Gastrocnemius medialis (tissue), 4 donors: ENCODE results near the gene TMUB1. TPM values are rescaled to one million over a fixed set of nuclear protein-coding genes. Genes with fewer than 3 reads are reported as not detected.

Source experiments
- ATAC-seq, 2 donors: fragments of 150-250 bp; one replicate each; pipeline ENCODE4 v1.9.1; 2016
- DNase-seq, 2 donors: peaks; one replicate each; pipeline ENCODE4 v3.0.0-alpha.2; 2019
- H3K27ac ChIP-seq, 4 donors: fragments of 200-600 bp; sonication (generic); 1 replicate in 1 of 4; 2 replicates in 3 of 4; pipeline ENCODE4 v1.5.1; 2016 to 2018; ENCODE audit warnings: mild to moderate bottlenecking in 2 of 4, moderate library complexity in 1 of 4
- H3K27me3 ChIP-seq, 3 donors: fragments of 200-600 bp; sonication (generic) in 2 of 3; 1 replicate in 1 of 3; 2 replicates in 2 of 3; pipeline versions ENCODE4 v1.5.1 to v1.6.0; 2016 to 2019; ENCODE audit warnings: mild to moderate bottlenecking in 1 of 3, moderate library complexity in 1 of 3
- H3K36me3 ChIP-seq, 2 donors: fragments of 200-600 bp; sonication (generic) in 1 of 2; one replicate each; pipeline ENCODE4 v1.5.1; 2017 to 2018
- H3K4me1 ChIP-seq, 2 donors: fragments of 200-600 bp; sonication (generic) in 1 of 2; one replicate each; pipeline ENCODE4 v1.5.1; 2016 to 2017; ENCODE audit warnings: mild to moderate bottlenecking in 2 of 2
- H3K4me3 ChIP-seq, 4 donors: fragments of 200-600 bp; sonication (generic) in 3 of 4; 1 replicate in 1 of 4; 2 replicates in 3 of 4; pipeline ENCODE4 v1.5.1; 2016 to 2019; ENCODE audit warnings: mild to moderate bottlenecking in 2 of 4
- H3K9me3 ChIP-seq, 3 donors: fragments of 200-600 bp; sonication (generic) in 2 of 3; 1 replicate in 1 of 3; 2 replicates in 2 of 3; pipeline ENCODE4 v1.5.1; 2016 to 2019
- POLR2A ChIP-seq, 2 donors: fragments of 450-650 bp; IDR thresholded peaks; one replicate each; pipeline ENCODE4 v1.6.1; 2017; ENCODE audit warnings: antibody characterized with exemption in 2 of 2, mild to moderate bottlenecking in 2 of 2, moderate library complexity in 2 of 2
- in situ Hi-C, 4 donors: fragments of 200-750 bp; cut with MboI; loops; one replicate each; pipeline versions ENCODE4 v1.15.0 to v1.8.0; 2017; ENCODE audit warnings: low sequenced_read_pairs in 4 of 4
- intact Hi-C: fragments of 100-400 bp; cut with DNase I; formaldehyde crosslinking; loops from one replicate; pipeline ENCODE4 v1.15.1; 2023; ENCODE audit warnings: low total_unique reads
- total RNA-seq, 4 donors: library from RNA; depleted of rRNA; stranded (reverse); fragments of >200 nt; gene quantifications; one replicate each; pipeline versions ENCODE4 v1.1.0 to v1.2.3, GENCODE V29; 2016
- TF ChIP-seq, protein P1 (sequence below), 5 experiments: fragments of 450-650 bp in 3 of 5; fragments of 200-600 bp in 2 of 5; sonication (generic) in 2 of 5; IDR thresholded peaks in 4 of 5; conservative IDR thresholded peaks in 1 of 5; 1 replicate in 4 of 5; 2 replicates in 1 of 5; pipeline ENCODE4 v1.5.1; 2016 to 2019; ENCODE audit warnings: antibody characterized with exemption in 5 of 5, mild to moderate bottlenecking in 3 of 5, moderate library complexity in 3 of 5

The TMUB1 gene
- total RNA-seq, 4 donors from 2014 or later: 55.5 to 137 (median 97.4) TPM

DNA sequence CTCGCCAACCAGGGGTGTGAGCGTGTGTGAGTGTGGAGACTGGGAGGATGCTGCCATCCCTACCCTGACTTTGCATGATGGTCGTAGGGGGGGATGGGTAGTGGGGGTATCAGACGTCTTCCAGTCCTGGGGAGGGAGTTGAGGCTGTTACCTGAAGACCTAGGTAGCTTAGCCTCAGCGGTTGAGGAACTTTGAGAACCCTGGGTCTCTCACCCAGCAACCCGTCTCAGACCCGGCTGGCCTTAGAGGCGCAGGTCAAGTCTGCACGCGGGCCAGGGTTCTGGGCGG, 21.2 kb downstream of the TMUB1 start:
- H3K4me3 ChIP-seq: no peak overlapping the region
- no peak for DNase-seq
- peaks cover 0 to 31% of the 10 kb centered on the region in 2 donors for H3K36me3 ChIP-seq
- intact Hi-C loops: no loop called here
- in situ Hi-C loops: no loop called here
- peak overlapping the region in 2 of 4 donors; percentile 68 to 76 for H3K27ac ChIP-seq
- H3K27me3 ChIP-seq: no peaks in the 10 kb centered on the region
- peaks cover 17 to 40% of the 10 kb centered on the region in 2 donors for H3K4me1 ChIP-seq
- ATAC-seq: no peak
- H3K9me3 ChIP-seq: no peaks in the 10 kb centered on the region
- no peak for TF ChIP-seq POLR2A (IDR thresholded peaks at IDR 0.05)

DNA sequence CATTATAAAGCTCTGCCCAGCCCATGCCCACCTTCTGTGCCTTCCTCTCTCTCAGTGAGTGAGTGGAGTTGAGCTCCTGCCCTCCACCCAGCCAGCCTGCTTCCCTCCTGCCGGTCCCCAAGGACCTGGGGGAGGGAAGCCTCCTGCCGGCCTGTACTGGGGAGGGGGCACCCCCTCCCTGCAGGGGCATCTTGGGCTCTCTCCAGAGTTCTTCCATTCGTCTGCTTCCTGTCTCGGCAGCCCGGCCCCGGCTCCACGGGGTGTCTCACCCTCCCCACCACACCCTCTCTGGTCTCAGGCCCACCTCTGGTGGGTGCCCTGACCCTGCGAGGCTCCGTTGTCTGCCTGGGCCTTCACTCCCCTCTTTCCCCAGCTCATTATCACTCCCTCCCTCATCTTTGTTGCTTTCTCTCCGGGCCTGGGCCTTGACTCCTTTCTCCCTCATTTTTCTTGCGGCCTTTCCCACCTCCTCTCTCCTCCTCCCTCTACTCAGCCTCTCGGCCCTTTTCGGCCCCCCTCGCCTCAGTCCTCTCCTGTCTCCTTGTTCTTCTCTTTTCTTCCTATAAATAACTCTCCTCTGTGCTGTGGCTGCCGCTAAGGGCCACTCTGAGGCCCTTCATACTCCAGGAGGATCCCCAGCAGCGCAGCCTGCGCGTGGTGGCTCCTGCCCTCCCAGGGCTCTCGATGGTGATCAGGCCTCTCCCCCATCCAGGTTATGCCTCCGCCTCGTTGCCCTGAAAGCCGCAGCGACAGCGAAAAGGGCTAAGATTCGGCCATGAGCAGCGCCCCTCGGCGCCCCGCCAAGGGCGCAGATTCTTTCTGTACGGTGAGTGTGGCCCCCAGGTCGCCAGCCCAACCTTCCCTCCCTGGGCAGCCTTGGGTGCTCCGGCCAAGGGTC, 21.8 kb downstream of the TMUB1 start:
- Histone ChIP-seq H3K4me3 (no peak overlapping the region), H3K36me3 (peaks cover 0 to 25% of the 10 kb centered on the region in 2 donors), H3K9me3 (no peaks in the 10 kb centered on the region), H3K27ac (peak overlapping the region in 1 of 4 donors; percentile 3), H3K27me3 (no peaks in the 10 kb centered on the region), H3K4me1 (peaks cover 22 to 44% of the 10 kb centered on the region in 2 donors)
- in situ Hi-C loops: no loop called here
- DNase-seq (no peak), ATAC-seq (no peak)
- intact Hi-C loops: loop anchor here (2.0 kb wide), 1 partner anchor 49 kb away; no protein-coding TSS in a partner anchor
- no peak for TF ChIP-seq POLR2A (IDR thresholded peaks at IDR 0.05)
- TF ChIP-seq, protein P1, sequence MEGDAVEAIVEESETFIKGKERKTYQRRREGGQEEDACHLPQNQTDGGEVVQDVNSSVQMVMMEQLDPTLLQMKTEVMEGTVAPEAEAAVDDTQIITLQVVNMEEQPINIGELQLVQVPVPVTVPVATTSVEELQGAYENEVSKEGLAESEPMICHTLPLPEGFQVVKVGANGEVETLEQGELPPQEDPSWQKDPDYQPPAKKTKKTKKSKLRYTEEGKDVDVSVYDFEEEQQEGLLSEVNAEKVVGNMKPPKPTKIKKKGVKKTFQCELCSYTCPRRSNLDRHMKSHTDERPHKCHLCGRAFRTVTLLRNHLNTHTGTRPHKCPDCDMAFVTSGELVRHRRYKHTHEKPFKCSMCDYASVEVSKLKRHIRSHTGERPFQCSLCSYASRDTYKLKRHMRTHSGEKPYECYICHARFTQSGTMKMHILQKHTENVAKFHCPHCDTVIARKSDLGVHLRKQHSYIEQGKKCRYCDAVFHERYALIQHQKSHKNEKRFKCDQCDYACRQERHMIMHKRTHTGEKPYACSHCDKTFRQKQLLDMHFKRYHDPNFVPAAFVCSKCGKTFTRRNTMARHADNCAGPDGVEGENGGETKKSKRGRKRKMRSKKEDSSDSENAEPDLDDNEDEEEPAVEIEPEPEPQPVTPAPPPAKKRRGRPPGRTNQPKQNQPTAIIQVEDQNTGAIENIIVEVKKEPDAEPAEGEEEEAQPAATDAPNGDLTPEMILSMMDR (IDR thresholded peaks at IDR 0.05 in 4 of 5, conservative IDR thresholded peaks at IDR 0.05 in 1 of 5): no peak

DNA sequence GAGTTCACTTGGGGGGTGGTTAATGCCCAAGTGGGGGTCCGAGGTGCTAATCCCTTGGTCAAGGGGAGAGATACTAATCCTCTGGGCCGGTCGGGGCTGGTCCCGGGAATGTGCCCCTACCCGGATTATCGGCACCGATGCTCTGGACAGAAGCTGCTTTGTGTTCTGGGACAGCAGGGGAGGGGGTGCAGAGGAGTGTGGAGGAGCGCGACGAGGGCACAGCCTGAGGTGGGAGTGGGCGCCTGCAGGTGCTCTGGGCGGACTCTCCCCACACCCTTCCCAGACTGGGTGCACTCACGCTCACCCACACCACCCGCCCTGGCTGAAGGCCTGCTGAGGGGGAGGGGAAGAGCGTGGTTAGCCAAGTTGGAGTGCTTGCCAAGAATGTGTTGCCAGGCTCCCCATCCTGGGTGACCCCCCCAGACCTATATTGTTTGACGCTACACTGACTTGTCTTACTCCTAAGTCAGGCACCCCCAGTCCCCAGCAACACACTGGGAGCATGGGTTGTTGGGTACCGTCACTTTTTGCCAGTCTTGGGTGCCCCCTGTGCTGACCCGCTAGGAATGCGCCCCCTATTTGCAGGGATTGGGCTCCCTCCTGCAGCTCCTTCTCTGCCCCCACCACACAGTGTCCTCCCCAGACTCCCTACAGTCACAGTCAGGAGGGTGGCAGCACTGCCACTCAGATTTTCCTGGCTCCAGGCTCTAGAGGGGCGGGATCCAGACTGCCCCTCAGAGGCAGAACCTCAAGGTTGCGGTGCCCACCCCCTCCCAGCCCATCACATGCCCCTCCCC, 22.7 kb downstream of the TMUB1 start:
- in situ Hi-C loops (no loop called here), intact Hi-C loops (loop anchor here (2.0 kb wide), 1 partner anchor 50 kb away; no protein-coding TSS in a partner anchor)
- H3K27ac ChIP-seq: peak overlapping the region; percentile 93 to 99 (median 98)
- peak overlapping the region; percentile 71 to 92 (median 86) for H3K4me3 ChIP-seq
- H3K9me3 ChIP-seq: no peaks in the 10 kb centered on the region
- no peaks in the 10 kb centered on the region for H3K27me3 ChIP-seq
- peaks cover 0 to 17% of the 10 kb centered on the region in 2 donors for H3K36me3 ChIP-seq
- ATAC-seq: no peak
- peaks cover 22 to 44% of the 10 kb centered on the region in 2 donors for H3K4me1 ChIP-seq
- TF ChIP-seq POLR2A (IDR thresholded peaks at IDR 0.05): no peak
- TF ChIP-seq, protein P1 (IDR thresholded peaks at IDR 0.05 in 4 of 5, conservative IDR thresholded peaks at IDR 0.05 in 1 of 5): no peak
- no peak for DNase-seq

DNA sequence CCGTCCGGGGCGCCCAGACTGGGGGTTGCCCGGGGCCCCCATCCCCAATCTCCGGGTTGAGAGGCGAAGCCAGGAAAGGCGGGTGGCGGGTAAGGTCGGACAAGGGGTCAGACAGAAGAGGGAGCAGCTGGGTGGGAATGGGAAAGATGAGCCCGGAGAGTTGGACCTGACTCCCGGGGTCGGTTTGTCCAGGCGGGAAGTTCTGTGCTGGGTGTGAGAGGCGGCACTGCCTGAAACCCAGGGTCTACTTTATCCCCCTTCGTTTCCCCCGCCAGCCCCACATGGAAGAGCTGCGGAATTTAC, 23.2 kb downstream of the TMUB1 start:
- intact Hi-C loops (loop anchor here (2.0 kb wide), 1 partner anchor 51 kb away; no protein-coding TSS in a partner anchor), in situ Hi-C loops (no loop called here)
- DNase-seq (no peak), ATAC-seq (no peak)
- H3K27ac ChIP-seq: peak overlapping the region; percentile 93 to 99 (median 98)
- no peak for TF ChIP-seq POLR2A (IDR thresholded peaks at IDR 0.05)
- TF ChIP-seq, protein P1 (IDR thresholded peaks at IDR 0.05 in 4 of 5, conservative IDR thresholded peaks at IDR 0.05 in 1 of 5): peak in 1 of 5 experiments; percentile 1
- no peaks in the 10 kb centered on the region for H3K27me3 ChIP-seq
- H3K4me1 ChIP-seq: peaks cover 22 to 44% of the 10 kb centered on the region in 2 donors
- H3K9me3 ChIP-seq: no peaks in the 10 kb centered on the region
- H3K4me3 ChIP-seq: peak overlapping the region; percentile 71 to 92 (median 86)
- peaks cover 0 to 11% of the 10 kb centered on the region in 2 donors for H3K36me3 ChIP-seq
